Common myeloid progenitor, CD34-positive (primary cell): ENCODE results near the gene ZNF362.

Source experiments
- CTCF ChIA-PET: fragments of 350-600 bp; sonication (Branson Sonifier 250); formaldehyde crosslinking; loops from one replicate; lab custom pipeline; 2021; ENCODE audit warnings: antibody characterized with exemption; lab: Charles Lee
- POLR2A ChIA-PET: fragments of 350-600 bp; sonication (Branson Sonifier 250); formaldehyde crosslinking; loops from one replicate; lab custom pipeline; 2021; ENCODE audit warnings: antibody characterized with exemption; lab: Charles Lee
- DNase-seq, 3 donors: peaks; one replicate each; pipeline versions ENCODE4 v3.0.0 to v3.0.0-alpha.2; 2013
- H3K27ac ChIP-seq, 2 experiments: 1 replicate in 1 of 2; 2 replicates in 1 of 2; pipeline ENCODE4 v1.7.0; 2013; ENCODE audit warnings: inconsistent platforms in 2 of 2, low read length in 2 of 2, mild to moderate bottlenecking in 2 of 2, low read depth in 1 of 2, moderate library complexity in 1 of 2; ENCODE audit not compliant: severe bottlenecking in 2 of 2, insufficient read depth in 1 of 2, poor library complexity in 1 of 2
- H3K27me3 ChIP-seq, 5 experiments: replicated peaks in 2 of 5; 1 replicate in 3 of 5; 2 replicates in 2 of 5; pipeline versions ENCODE4 v1.6.1 to v1.7.0; 2013; ENCODE audit warnings: low read length in 4 of 5, mild to moderate bottlenecking in 2 of 5, moderate library complexity in 2 of 5, inconsistent platforms in 1 of 5; ENCODE audit not compliant: insufficient read depth in 5 of 5, control insufficient read depth in 4 of 5
- H3K36me3 ChIP-seq, 4 experiments: 1 replicate in 2 of 4; 2 replicates in 2 of 4; pipeline versions ENCODE4 v1.6.1 to v1.7.0; 2013; ENCODE audit warnings: low read length in 3 of 4, control low read depth in 1 of 4, mild to moderate bottlenecking in 1 of 4; ENCODE audit not compliant: control insufficient read depth in 4 of 4, insufficient read depth in 4 of 4
- H3K4me1 ChIP-seq, 4 experiments: 1 replicate in 3 of 4; 2 replicates in 1 of 4; pipeline versions ENCODE4 v1.6.1 to v1.7.1; 2013; ENCODE audit warnings: low read length in 3 of 4, mild to moderate bottlenecking in 3 of 4, control low read depth in 1 of 4, inconsistent platforms in 1 of 4, moderate library complexity in 1 of 4; ENCODE audit not compliant: control insufficient read depth in 4 of 4, insufficient read depth in 4 of 4; ENCODE audit errors: control extremely low read depth in 1 of 4
- H3K4me3 ChIP-seq, 7 experiments: 1 replicate in 4 of 7; 2 replicates in 3 of 7; pipeline versions ENCODE4 v1.5.1 to v1.7.0; 2013; ENCODE audit warnings: mild to moderate bottlenecking in 7 of 7, low read length in 6 of 7, moderate library complexity in 6 of 7, inconsistent platforms in 2 of 7, low read depth in 2 of 7, control low read depth in 1 of 7; ENCODE audit not compliant: insufficient read depth in 4 of 7, control insufficient read depth in 1 of 7; ENCODE audit errors: extremely low read depth in 1 of 7
- H3K9me3 ChIP-seq, 5 experiments: 1 replicate in 4 of 5; 2 replicates in 1 of 5; pipeline versions ENCODE4 v1.6.1 to v1.7.1; 2013; ENCODE audit warnings: low read length in 4 of 5, mild to moderate bottlenecking in 2 of 5, inconsistent platforms in 1 of 5, low read depth in 1 of 5, moderate library complexity in 1 of 5; ENCODE audit not compliant: control insufficient read depth in 4 of 5, insufficient read depth in 2 of 5; ENCODE audit errors: control extremely low read depth in 1 of 5
- WGBS: methylation state at CpG from one replicate; pipeline ENCODE4 v1.1.5; 2013; ENCODE audit not compliant: insufficient coverage; 5-methylcytosine and 5-hydroxymethylcytosine counted together

The ZNF362 gene

GRCh38 chr1:33244143-33244808 is 12.0 kb upstream of the ZNF362 start:
- Histone ChIP-seq H3K27ac (no peak overlapping the region), H3K4me1 (peaks cover 0 to 9% (median 4%) of the 10 kb centered on the region in 4 experiments), H3K9me3 (no peaks in the 10 kb centered on the region), H3K36me3 (no peaks in the 10 kb centered on the region), H3K27me3 (no peaks in the 10 kb centered on the region), H3K4me3 (no peak overlapping the region)
- 100% methylated on average over 2 of the region's 5 CpGs for WGBS
- DNase-seq: no peak
- POLR2A ChIA-PET: no interaction called here
- CTCF ChIA-PET: no interaction called here

GRCh38 chr1:33244809-33245186 is 11.5 kb upstream of the ZNF362 start:
- no peaks in the 10 kb centered on the region for H3K27me3 ChIP-seq
- no peaks in the 10 kb centered on the region for H3K9me3 ChIP-seq
- peaks cover 0 to 9% (median 4%) of the 10 kb centered on the region in 4 experiments for H3K4me1 ChIP-seq
- H3K27ac ChIP-seq: no peak overlapping the region
- H3K4me3 ChIP-seq: no peak overlapping the region
- ChIA-PET POLR2A (no interaction called here), CTCF (no interaction called here)
- no peaks in the 10 kb centered on the region for H3K36me3 ChIP-seq
- DNase-seq: no peak
- 86% methylated on average over 2 of the region's 2 CpGs for WGBS

GRCh38 chr1:33246171-33246570 is 10.1 kb upstream of the ZNF362 start:
- Histone ChIP-seq H3K27ac (no peak overlapping the region), H3K27me3 (no peaks in the 10 kb centered on the region), H3K4me1 (peaks cover 0 to 9% (median 4%) of the 10 kb centered on the region in 4 experiments), H3K36me3 (no peaks in the 10 kb centered on the region), H3K4me3 (no peak overlapping the region), H3K9me3 (no peaks in the 10 kb centered on the region)
- ChIA-PET POLR2A (no interaction called here), CTCF (interaction anchor here (1.1 kb wide), 1 partner anchor 423 kb away, joined by 4 read pairs; no protein-coding TSS in a partner anchor)
- DNase-seq: no peak
- WGBS: 90% methylated on average over 3 of the region's 4 CpGs

DNA sequence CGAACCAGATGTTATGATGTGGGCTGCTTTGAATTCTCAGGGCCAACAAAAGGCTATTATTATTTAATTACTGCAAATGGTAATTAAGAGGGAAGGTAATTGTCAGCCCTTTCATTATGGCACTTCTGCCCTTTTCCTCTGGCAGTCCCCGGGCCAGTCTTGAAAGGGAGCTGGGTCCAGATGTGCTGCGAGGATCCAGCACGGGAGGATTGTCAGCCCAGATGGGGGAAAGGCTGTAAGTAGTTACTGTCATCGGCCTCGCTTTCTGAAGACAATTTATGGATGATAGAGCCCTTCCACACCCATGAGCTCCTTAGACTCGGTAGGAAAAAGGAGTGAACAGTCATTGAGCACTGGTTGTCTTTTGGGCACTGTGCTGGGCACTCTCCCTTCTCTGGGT is 8.7 kb upstream of the ZNF362 start:
- CTCF ChIA-PET: interaction anchor here (1.1 kb wide), 1 partner anchor 17 kb away, joined by 3 read pairs; no protein-coding TSS in a partner anchor
- H3K27ac ChIP-seq: no peak overlapping the region
- WGBS: 85% methylated on average over 5 of the region's 7 CpGs
- H3K9me3 ChIP-seq: no peaks in the 10 kb centered on the region
- DNase-seq: no peak
- no peak overlapping the region for H3K4me3 ChIP-seq
- no peaks in the 10 kb centered on the region for H3K27me3 ChIP-seq
- POLR2A ChIA-PET: no interaction called here
- peaks cover 0 to 3% (median under 1%) of the 10 kb centered on the region in 4 experiments for H3K4me1 ChIP-seq
- no peaks in the 10 kb centered on the region for H3K36me3 ChIP-seq

DNA sequence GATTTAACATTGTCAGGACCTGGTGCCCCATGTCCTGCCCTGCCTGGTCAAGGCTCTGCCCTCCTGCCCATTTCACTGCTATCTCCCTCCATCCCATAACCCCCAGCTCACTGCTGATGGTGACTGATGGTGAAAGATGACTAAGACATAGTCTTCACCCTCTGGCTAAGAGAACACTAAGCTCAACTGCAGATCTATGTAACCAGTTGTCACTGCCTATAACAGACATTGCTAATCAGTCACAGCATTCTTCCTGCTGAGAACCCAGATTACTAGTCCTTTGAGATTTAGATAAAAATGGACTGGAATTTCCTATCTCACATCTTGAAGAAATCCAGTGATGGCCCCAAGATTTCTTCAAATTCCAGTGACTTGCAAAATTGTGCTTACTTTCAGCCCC is 8.0 kb upstream of the ZNF362 start:
- POLR2A ChIA-PET: no interaction called here
- no peaks in the 10 kb centered on the region for H3K9me3 ChIP-seq
- H3K4me1 ChIP-seq: no peaks in the 10 kb centered on the region
- no peaks in the 10 kb centered on the region for H3K27me3 ChIP-seq
- no peaks in the 10 kb centered on the region for H3K36me3 ChIP-seq
- DNase-seq: peak in 2 of 3 donors; percentile 10 to 35
- H3K27ac ChIP-seq: no peak overlapping the region
- CTCF ChIA-PET: interaction anchor here (1.0 to 1.1 kb wide), 2 partner anchors 9 to 16 kb away, joined by 3 read pairs; no protein-coding TSS in a partner anchor
- H3K4me3 ChIP-seq: no peak overlapping the region

DNA sequence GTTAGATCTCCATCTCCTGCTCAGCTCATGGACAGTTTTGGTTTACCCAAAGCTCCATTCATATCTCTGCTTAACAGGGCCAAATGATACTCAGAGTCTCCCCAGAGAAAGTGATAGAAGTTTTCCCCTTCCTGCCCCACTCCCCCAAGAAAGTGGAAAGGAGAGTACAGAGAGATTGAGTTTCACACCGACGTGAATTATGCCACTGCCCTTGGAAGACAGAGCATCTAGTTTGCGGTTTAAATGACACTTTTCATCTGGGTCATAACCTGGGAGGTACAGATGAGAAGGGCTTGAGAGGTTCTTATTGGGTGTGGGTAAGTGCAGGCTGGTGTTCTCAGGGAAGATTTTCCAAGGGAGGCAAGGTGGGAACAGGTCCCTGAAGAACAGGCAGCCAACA is 6.9 kb upstream of the ZNF362 start:
- Histone ChIP-seq H3K4me3 (no peak overlapping the region), H3K36me3 (no peaks in the 10 kb centered on the region), H3K9me3 (no peaks in the 10 kb centered on the region), H3K4me1 (no peaks in the 10 kb centered on the region), H3K27ac (no peak overlapping the region), H3K27me3 (no peaks in the 10 kb centered on the region)
- no peak for DNase-seq
- CTCF ChIA-PET: interaction anchor here (1.0 kb wide), 1 partner anchor 8 kb away, joined by 3 read pairs; no protein-coding TSS in a partner anchor
- 100% methylated on average over 1 of the region's 3 CpGs for WGBS
- POLR2A ChIA-PET: no interaction called here

- POLR2A ChIA-PET: no interaction called here
- no peak overlapping the region for H3K4me3 ChIP-seq
- CTCF ChIA-PET: no interaction called here
- WGBS: 72% methylated on average over 3 of the region's 5 CpGs
- no peaks in the 10 kb centered on the region for H3K9me3 ChIP-seq
- H3K36me3 ChIP-seq: no peaks in the 10 kb centered on the region
- H3K27me3 ChIP-seq: no peaks in the 10 kb centered on the region
- no peak overlapping the region for H3K27ac ChIP-seq
- H3K4me1 ChIP-seq: peaks cover 0 to 4% (median 4%) of the 10 kb centered on the region in 4 experiments
- no peak for DNase-seq
Measured at GRCh38 chr1:33250217-33250616, 6.1 kb upstream of the ZNF362 start.
